SKM-1 (cell line): ENCODE measurements around the gene C1orf116.

ENCODE experiments used
- DNase-seq: peaks from one replicate; lab custom pipeline; 2025; ENCODE audit not compliant: unreplicated experiment; lab: John Stamatoyannopoulos, UW

The C1orf116 gene

DNA sequence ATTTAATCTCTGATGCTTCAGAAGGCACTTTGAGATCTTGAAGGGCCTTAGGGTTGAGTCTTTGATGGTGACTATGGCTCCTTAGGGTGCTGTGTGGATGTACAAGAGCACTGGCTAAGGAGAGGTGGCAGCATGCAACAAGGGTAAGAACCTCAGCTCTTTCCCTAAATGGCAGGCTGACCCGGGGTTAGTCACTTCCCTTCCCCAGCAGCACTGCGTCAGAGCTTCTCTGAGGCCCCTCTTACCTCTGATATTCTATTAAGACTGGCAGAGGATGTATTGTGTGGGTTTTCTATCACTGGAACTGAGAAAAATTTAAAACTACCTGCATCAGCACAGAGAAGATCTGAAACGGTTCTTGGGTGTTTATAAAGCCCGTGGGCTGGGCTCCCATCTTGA lies 11.8 kb downstream of the C1orf116 start:
- DNase-seq, result no peak

DNA sequence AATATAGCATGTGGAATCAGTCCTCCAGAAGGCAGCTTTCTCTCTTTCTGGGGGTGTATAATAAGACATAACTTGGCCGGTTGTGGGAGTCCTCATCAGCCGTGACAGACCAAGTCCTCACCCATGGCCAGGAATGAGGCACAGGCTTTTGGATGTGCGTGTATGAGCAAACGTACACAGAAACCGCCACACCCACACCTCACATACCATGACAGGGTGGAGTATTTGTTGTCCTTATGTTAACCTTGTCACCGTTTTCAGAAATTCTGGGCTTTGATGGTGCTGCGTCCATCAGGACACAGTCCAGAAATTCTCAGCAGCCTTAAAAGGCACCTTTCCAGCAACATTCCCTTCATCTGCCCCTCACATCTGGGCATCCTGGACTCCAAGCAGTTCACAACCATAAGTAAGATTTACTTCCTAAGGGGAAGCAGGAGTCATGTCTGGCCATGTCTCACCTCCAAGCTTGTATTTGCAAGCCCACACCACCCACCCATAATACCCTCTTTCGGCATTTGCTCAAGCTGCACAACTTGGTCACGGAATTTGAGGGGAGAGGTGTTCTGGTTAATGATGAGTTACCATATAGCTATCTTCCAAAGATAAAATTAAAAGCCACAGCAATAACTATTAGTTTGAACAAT lies 12.4 kb downstream of the C1orf116 start:
- no peak for DNase-seq

DNA sequence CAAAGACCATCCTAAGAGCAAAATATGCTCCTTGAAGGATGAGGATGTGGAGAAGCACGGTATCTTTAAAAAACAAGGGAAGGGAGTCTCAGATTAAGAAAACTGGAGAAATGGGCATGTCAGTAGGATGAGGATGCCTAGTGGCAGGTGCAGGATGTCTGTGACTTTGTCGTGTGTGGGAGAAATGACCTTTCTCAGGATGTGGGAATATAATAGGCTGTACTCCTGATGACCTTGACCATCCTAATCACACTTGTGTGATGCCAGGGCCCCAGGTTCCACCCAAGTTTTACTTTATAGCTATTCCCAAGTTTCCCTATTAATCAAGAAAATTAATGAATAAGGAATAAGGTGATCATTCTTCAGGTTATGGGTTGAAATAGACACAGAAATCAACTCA lies 12.9 kb downstream of the C1orf116 start:
- no peak for DNase-seq

DNA sequence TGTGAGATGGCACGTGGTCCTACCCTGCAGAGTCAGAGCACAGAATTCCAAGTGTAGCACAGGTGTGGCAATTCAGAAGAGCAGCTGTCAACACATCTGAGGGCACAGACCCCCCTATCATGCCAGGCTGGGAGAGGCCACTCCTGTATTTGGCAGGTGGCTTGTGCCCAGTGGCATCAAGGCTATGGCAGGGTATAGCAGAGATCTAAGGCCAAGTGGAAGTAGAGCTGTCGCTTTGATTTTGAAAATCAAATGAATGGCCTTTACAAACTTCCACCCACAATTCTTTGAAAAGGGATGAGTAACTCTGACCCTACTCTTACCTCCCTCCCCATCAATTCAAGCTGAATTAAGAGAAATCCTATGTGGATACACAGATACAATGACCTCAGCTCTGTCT lies 13.4 kb downstream of the C1orf116 start:
- no peak for DNase-seq

DNA sequence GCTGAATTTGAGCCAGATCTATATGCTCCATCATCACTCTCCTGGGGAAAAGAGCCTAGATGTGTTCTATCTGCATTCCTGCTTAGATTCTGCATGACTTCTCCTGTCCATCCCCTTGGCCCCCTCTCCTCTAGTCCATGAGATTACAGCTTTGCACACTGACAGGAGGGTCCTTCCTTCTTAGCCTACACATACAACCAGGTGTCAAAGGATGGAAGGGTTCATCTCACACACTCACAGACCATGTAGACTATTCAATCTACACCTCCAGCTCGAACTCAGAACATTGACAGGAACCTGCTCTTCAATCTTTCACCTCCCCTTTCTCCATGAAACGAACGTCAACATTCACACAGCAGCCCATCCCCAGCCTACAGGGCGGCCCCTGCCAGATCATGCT lies 13.8 kb downstream of the C1orf116 start:
- no peak for DNase-seq

DNA sequence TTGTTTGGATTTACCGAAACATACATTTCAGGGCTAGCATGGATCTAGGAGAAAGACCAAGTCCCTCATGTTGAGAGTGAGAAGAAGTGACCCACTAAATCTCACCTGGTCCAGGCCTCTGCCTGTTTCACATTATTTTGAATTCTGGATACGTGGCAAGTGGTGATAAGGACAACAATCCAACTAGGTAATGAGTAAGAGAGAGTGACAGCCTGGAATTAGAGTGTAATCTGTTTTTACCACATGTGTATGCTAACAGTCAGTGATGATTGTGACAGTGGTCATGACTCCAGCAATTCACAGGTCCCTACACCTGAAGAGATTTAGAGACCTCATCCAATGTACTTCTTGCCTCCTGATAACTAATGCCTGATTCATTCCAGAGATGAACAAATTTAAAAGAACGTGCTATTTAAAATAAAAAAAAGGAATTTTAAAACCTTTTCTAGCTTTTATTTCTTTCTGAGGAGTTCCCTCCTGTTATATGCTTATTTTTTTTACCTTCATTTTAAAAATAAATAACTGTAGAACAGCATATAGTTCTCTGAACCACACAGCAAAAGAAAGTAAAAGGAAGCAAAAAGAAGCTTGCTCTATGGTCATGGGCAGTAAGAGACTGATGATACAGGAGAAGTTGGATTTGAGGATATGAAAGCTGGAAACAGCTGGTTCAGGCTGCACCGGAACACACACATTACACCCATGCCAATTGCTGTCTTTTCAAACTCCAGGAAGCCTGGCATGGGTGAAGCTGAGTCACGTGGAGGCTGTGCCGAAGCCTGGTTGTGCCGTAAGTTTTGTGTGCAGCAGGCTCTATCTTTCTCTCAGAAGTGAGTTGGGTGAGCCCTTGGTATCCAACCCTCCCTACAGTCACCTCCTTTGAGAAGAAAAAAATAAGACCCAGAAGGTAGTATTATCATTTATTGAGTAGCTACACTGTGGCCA lies 14.7 kb downstream of the C1orf116 start:
- no peak for DNase-seq

DNA sequence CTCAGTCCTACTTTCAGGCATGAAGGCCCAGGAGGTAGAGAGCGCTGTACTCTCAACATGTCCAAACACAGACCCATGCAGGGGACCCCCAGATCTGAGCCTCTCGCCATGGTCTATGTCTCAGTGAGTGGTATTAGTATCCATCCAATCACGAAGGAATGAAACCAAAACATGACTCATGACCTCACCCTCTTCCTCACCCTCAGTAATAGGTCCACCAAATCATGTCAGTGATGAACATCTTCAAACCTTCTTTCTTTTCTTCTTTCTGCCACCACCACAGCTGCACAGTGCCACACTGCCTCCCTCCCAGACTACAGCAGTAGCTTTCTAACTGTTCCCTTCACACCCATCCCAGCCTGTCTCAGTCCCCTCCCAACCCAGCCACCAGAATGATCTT lies 16.8 kb downstream of the C1orf116 start:
- no peak for DNase-seq

DNA sequence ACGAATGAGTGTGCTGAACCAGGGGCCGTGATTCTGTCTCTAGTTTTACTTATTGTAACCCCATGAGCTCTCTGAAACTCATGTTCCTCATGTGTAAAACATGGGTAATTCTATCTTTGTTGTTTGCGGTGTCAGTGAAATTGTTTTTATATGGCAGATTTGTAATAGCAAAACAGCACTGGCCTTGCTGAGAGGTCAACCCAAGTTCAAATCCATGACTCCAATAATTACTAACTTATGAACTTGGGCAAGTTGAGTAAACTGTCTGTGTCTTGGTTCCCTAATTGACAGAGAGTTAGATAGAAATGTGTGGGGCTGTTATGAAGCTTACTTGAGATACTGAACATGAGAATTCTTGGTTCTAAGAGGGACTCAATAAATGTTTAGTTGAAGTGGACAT lies 17.8 kb downstream of the C1orf116 start:
- DNase-seq, result no peak

DNA sequence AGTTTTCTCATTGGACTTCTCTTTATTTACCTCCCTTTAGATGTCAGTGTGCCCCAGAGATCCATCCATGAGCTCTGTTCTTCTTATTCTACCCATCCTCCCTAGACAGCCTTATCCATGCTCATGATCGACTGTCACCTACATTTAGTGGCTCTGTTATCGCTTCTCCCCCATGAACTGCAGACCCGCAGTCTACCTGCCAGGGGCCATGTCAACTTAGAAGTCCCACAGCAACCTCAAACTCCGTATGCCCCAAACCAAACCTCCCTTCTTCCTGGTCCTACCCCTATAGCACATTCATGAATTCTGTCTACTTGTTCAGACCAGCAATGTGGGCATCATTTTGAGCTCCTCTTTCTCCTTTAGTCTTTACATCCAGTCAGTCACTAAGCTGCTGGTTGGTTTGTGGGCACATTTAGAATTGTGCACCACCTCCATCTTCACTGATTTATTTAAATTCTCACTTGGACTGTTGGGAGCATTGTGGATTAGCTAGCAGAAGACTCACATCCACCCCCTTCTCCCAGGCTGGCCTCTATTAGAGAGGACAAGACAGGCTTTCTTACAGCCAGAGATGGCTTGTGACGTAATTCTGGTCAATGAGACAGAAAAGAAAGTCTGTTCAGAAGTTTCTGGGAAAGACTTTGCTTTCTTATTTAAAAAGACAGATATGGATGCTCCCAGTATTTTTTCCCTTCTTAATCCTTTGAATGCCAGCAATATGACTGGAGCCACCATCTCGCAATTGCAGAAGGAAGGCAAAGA lies 19.1 kb downstream of the C1orf116 start:
- no peak for DNase-seq

DNA sequence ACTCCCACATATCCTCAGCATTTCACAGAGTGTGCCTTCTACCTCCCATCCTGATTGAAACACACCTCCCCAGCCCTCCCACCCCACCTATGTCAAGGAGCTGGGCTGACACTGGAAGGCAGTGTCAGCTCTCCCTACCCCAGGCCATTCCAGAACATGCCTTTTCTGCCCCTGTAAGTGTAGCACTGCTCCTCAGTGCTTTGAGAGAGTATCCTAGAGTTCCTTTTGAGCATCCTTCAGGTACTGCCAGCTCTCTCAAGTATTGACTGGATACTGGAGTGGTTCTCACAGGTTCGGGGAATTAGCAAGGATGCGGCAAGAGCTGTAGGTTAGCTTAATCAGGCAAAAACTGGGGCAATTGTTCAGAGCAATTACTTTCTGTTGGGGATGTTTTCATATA lies 21.8 kb downstream of the C1orf116 start:
- DNase-seq, result no peak

DNA sequence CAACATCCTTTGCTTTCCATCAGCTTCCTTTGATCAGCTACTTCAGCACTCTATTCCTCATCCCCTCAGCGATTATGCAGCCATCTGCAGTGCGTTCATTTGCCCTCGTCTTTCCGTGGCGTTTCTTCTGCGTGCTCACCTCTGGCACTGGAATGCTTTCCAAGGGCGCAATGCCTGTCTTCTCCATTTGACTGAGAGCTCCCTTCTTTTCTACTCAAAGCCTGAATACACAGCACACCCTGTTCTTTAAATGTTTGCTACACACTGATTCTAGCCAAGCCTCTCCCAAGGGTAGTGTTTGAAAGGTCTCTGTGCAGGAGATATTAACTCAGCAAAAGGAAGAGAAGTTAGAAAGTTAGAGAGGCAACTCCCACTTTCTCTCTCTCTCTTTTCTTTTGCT lies 22.6 kb downstream of the C1orf116 start:
- DNase-seq, result no peak

DNA sequence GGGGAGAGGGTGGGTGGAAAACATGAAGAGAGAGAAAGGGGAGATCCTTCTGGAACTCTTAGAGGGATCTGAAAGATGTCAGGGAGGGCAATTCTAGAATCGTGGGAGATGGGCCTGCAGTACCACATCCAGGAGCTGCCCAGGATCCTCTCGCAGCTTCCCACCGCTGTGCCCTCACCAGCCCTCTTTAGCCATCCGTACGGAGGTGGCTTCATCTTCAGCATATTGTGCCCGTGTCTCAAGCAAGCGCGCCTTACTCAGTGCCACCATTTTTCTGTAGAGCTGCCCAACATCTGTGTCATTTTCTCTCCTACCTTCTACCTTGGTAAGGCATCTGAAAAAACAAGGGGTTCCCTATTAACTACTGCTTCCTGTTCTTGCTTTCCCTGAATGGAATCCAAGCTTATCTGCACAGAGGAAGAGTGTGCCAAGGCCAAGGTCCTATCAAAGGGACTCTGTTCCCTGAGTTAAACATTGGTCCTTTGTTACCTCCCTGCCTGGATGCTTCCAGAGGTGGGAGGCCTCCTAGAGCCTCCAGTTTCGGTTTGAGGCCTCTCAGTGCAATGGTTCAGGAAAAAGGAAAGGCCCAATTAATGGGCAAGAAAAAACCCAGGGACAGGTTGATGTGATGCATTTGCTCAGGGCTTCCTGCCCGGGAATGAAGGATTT lies 23.2 kb downstream of the C1orf116 start:
- no peak for DNase-seq

DNA sequence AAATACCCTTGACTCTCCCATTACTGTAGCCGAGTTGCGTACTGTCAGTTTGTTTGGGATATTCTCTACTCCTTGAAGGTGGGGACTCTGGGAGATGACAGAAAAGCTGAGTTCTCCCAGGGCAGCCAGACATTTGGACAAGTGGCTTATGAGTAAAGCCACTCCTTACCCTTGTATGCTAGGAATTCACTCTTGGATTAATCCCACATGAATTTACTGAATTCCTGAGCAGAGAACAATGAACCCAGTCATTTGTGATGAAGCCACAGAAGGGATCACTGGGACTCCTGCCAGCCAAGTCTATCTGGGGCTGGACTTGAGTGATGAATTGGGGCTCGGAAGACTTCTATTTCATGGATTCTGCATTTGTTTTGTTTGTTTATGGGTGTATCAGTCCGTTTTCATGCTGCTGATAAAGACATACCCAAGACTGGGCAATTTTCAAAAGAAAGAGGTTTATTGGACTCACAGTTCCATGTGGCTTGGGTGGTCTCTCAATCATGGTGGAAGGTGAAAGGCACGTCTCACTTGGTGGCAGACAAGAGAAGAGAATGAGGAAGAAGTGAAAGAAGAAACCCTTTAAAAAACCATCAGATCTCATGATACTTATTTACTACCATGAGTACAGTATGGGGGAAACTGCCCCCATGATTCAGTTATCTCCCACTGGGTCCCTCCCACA lies 25.1 kb downstream of the C1orf116 start:
- DNase-seq, result no peak

DNA sequence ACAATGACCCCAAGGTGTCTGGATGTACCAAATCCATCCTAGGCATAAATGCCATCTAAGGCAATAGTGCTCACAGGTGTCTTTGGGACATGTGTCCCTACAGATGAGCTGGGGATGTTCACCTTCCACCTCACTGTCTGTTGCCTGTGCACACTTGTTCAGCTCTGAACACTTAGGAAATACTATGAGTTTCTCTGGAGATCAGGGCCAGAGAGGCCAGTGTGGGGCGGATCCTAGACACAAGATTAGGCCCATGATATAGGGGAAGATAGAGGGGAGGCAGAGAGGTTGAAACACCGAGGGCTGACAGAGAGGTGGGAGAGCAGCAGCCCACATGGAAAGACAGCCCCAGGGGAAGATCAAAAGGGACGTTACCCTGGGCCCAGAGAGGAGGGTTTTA lies 25.6 kb downstream of the C1orf116 start:
- DNase-seq, result no peak

DNA sequence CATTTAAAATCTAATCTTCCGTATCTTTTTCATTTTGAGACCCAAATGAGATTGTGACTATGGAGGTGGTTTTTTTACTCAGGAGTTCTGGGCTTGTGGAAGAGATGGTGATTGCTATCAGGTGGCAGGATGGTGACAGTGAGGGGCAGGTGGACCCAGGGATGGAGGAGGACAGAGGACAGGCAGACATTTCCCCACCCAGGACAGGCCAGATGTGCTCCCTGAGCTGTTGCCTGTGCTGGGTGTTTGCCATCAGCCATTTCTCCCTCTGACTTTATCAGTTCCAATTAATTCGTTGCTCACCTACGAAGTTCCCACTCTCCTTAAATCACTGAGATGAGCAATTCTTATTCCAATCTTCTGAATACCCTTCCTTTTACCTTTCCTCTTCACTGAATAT lies 26.5 kb downstream of the C1orf116 start:
- no peak for DNase-seq

DNA sequence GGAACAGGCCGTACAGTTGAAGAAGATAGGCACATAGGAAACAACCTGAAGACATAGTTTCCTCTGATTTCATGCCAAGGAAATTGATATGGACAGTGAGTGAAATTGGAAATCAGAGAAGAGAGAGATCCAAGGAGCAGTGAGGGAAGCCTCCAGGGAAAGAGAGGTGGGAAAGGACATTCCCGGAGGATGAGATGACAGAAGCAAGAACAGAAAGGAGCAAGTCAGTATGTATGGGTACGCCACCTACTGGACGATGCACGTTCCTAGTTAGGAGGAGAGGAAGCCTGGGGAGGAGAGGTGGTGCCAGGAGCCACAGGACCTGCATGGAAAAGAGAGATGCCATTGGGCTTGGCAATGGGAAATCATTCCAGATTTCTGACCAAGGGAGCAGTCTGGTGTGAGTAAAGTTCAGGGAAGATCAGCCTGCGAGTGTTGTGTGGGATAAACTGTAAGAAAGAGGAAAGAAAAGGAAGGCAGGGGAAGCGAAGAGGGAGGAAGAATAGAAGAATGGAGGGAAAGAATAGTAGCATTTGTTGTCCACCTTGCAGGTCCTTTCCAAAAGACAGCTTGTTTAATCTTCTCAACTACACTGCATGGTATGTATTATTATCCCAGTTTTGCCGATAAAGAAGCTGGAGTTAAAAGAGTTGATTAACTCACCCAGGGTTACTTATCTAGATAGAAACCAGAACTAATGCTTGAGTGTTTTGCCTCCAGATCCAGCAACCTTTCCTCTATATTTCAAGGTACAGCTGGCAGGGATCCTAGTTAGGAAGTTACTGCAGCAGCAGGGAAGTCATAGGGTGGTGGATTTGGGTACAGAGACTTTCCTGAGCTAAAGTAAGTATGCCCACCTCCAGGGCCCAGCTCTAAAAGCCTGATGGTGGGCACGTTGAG lies 27.4 kb downstream of the C1orf116 start:
- peak; percentile 62 for DNase-seq

DNA sequence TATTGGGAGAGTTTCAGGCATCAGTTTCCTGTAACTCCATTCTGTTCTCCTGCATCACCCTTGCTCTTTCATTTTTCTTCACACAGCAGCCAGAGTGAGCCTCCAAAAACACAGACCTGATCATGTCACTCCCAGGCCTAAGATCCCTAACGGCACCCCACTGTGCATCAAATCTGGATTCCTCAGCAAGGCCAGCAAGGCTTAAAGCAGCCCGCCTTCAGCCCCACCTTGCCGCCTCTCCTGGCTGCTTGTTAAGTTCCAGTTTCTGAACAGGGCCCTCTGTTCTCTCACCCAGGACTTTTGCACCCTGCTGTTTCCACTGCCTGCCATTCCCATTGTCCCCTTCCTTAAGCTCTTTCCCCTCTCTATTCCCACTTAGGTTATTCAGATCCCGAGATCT lies 29.3 kb downstream of the C1orf116 start:
- no peak for DNase-seq

DNA sequence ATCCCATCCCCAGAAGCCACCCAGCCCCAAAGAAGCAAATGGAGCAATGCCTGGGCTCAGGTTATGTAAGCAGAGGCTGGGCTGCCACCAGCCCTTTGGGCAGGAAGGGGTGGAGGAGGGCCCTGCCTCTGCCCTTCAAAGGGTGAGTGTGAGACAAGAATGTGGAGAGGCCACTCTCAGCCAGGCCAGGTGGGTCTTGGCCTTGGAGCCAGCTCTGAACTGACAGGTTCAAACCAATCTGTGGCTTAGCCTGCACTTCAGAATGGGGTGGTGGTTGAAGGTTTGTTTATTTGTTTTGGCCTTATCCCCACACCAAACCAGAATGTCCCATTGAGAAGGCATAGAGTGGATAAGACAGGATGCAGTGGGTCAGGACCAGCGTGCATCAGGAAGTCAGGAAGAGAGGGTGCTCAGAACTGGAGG lies 29.8 kb downstream of the C1orf116 start:
- DNase-seq, result no peak

DNA sequence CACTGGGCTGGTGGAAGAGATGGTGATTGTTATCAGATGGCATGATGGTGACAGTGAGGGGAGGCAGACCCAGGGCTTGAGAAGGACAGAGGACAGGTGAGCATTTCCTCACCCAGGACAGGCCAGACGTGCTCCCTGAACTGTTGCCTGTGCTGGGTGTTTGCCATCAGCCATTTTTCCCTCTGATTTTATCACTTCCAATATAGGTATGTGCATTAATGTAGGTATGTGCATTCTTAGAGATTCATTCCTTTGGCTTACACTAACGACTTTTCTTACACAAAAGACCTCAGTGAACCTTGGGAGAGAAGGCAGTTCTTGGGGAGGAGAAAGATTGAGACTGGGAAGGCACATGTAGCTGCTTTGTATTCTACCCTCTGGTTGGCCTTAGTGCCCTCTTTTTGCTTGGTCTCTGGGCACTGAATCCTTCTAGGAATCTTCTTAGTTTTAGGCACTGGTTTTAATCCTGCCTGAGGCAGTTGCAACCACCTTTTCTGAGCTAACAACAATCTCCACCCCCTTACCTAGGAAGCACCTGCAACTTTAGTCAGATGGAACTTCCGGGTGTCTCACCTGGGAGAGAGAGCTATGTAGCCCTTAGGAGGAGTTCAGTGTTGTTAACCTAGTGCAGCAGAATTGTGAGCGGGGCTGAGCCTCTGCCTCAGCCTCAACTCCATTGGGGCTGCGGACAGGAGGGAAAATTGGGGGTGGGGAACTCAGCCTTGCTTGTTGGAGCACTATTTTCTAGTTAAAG lies 30.9 kb downstream of the C1orf116 start:
- DNase-seq, result no peak
